Esophagus (tissue), 2 donors: Measurements from ENCODE around the gene TSKS. TPM values are rescaled to one million over a fixed set of nuclear protein-coding genes. Genes with fewer than 3 reads are reported as not detected.

Experiments
- H3K27ac ChIP-seq, 2 donors: one replicate each; pipeline ENCODE4 v1.5.1; 2013; ENCODE audit warnings: low read depth in 2 of 2, mild to moderate bottlenecking in 2 of 2, inconsistent platforms in 1 of 2, low read length in 1 of 2, moderate library complexity in 1 of 2
- H3K27me3 ChIP-seq, 2 donors: one replicate each; pipeline ENCODE4 v1.6.1; 2013; ENCODE audit warnings: low read length in 2 of 2, control low read depth in 1 of 2, mild to moderate bottlenecking in 1 of 2; ENCODE audit not compliant: insufficient read depth in 2 of 2, control insufficient read depth in 1 of 2
- H3K36me3 ChIP-seq, 2 donors: one replicate each; pipeline ENCODE4 v1.6.1; 2013; ENCODE audit warnings: low read length in 1 of 2; ENCODE audit not compliant: control insufficient read depth in 2 of 2, insufficient read depth in 2 of 2
- H3K4me1 ChIP-seq, 2 donors: one replicate each; pipeline ENCODE4 v1.6.1; 2013; ENCODE audit warnings: low read length in 1 of 2; ENCODE audit not compliant: control insufficient read depth in 2 of 2, insufficient read depth in 2 of 2
- H3K4me3 ChIP-seq, 2 donors: one replicate each; pipeline ENCODE4 v1.5.1; 2013; ENCODE audit warnings: low read length in 2 of 2, mild to moderate bottlenecking in 2 of 2, low read depth in 1 of 2, moderate library complexity in 1 of 2
- H3K9me3 ChIP-seq, 2 donors: one replicate each; pipeline ENCODE4 v1.6.1; 2013; ENCODE audit warnings: mild to moderate bottlenecking in 2 of 2, low read depth in 1 of 2, low read length in 1 of 2, moderate library complexity in 1 of 2; ENCODE audit not compliant: control insufficient read depth in 2 of 2, insufficient read depth in 1 of 2
- WGBS, 2 donors: extraction: QIAGEN DNeasy Blood & Tissue Kit; methylation state at CpG; one replicate each; pipeline ENCODE4 v1.1.7; 2013; 5-methylcytosine and 5-hydroxymethylcytosine counted together
- polyA plus RNA-seq, 2 donors: library from polyadenylated mRNA; stranded (reverse); fragments of 200-250 nt; gene quantifications; one replicate each; pipeline ENCODE4 v1.2.3, GENCODE V29; 2013
- donor health status: healthy with polysubstance abuse.
- donor health status: Bipolar disorder and iron deficiency.

Gene TSKS
- polyA plus RNA-seq, 2 donors: 0.06 to 0.55 TPM

DNA sequence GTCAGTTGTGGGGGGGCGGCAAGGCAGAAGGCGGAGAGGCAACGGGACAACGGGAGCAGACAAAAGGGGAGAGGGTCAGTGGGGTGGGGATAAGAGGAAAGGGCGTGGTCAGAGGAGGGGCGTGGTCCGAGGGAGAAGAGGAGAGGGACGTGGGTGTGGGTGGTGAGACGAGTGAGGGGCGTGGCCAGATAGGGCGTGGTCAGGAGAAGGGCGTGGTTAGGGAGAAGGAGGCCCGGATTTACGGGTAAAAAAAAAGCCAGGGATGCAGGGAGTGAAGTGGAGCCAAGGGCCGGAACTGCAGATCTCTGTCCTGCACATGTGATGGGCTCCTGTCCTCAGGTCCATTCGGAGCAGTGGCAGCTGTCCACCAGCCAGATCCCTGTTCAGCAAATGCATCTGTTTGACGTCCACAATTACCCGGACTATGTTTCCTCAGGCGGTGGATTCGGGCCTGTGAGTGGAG is 50.7 kb downstream of the TSKS start:
- WGBS, 2 donors: 60% methylated on average over 20 of the region's 20 CpGs
- H3K27ac ChIP-seq: no peak overlapping the region
- H3K36me3 ChIP-seq: no peaks in the 10 kb centered on the region
- H3K4me3 ChIP-seq: no peak overlapping the region
- H3K27me3 ChIP-seq: no peaks in the 10 kb centered on the region
- H3K9me3 ChIP-seq: peaks cover 0 to 3% of the 10 kb centered on the region in 2 donors
- H3K4me1 ChIP-seq: peaks cover 2 to 11% of the 10 kb centered on the region in 2 donors

DNA sequence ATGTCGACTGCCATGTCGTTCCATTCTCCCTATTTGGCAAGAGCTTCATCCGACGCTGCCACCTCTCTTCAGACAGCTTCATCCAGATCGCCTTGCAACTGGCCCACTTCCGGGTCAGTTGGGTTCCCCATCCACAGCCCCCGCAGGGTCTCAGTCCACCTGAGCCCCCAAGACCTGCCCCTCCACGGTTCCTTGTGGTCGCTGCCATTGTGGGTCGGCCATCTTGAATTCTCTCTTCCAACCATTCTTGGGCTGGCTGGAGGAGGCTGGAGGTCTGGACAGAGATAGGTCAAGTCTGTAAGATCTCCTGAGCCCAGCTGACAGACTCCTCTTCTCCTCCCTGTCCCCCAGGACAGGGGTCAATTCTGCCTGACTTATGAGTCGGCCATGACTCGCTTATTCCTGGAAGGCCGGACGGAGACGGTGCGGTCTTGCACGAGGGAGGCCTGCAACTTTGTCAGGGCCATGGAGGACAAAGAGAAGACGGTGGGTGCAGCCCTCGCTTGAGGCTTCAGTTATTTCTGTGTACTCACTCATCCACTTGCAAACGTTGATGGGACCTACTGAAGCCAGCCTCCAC is 52.6 kb downstream of the TSKS start:
- Histone ChIP-seq H3K9me3 (peaks cover 0 to 3% of the 10 kb centered on the region in 2 donors), H3K4me3 (no peak overlapping the region), H3K27me3 (no peaks in the 10 kb centered on the region), H3K27ac (no peak overlapping the region), H3K36me3 (no peaks in the 10 kb centered on the region), H3K4me1 (peaks cover 2 to 11% of the 10 kb centered on the region in 2 donors)
- 89 to 91% methylated on average over 20 of the region's 20 CpGs for WGBS, 2 donors

DNA sequence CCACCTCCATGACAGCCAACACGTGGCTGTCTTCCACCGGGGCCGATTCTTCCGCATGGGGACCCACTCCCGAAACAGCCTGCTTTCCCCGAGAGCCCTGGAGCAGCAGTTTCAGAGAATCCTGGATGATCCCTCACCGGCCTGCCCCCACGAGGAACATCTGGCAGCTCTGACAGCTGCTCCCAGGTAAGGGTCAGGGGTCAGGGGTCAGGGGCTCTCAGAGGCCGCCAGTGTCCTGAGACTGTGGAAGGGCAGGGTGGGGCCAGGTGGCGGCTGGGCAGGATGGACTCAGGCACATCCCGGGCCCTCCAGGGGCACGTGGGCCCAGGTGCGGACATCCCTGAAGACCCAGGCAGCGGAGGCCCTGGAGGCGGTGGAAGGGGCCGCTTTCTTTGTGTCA is 57.2 kb downstream of the TSKS start:
- Histone ChIP-seq H3K27ac (no peak overlapping the region), H3K27me3 (no peaks in the 10 kb centered on the region), H3K4me1 (peaks cover 0 to 2% of the 10 kb centered on the region in 2 donors), H3K9me3 (peaks cover 0 to 3% of the 10 kb centered on the region in 2 donors), H3K4me3 (no peak overlapping the region), H3K36me3 (no peaks in the 10 kb centered on the region)
- WGBS, 2 donors: 89 to 91% methylated on average over 16 of the region's 16 CpGs

DNA sequence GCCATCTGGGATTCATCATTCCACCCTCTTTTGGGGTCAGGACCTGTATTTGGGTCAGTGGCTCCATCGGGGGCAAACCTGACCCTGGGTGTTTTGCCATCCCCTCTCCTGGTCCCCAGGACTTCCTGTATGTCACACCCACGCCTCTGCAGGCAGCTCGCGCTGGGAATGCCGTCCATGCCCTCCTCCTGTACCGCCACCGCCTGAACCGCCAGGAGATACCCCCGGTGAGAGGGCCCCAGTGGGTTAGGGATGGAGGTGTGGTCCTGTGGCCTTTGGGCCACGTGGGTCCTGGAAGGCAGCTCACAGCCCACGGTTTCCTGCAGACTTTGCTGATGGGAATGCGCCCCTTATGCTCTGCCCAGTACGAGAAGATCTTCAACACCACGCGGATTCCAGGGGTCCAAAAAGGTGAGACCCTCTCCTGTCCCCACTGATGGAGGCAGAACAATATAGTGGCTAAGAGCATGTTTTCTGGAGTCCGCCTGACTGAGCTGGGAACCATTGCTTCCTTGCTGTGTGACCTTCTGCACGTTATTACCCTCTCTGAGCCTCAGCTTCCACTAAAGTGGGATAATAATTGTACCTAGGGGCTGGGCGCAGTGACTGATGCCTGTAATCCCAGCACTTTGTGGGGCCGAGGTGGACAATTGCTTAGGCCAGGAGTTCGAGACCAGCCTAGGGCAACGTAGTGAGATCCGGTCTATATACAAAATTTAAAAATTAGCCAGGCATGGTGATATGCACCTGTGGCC is 58.0 kb downstream of the TSKS start:
- Histone ChIP-seq H3K4me1 (peaks cover 0 to 2% of the 10 kb centered on the region in 2 donors), H3K27me3 (no peaks in the 10 kb centered on the region), H3K4me3 (no peak overlapping the region), H3K36me3 (no peaks in the 10 kb centered on the region), H3K9me3 (peaks cover 0 to 3% of the 10 kb centered on the region in 2 donors), H3K27ac (no peak overlapping the region)
- WGBS, 2 donors: 88 to 90% methylated on average over 22 of the region's 22 CpGs

DNA sequence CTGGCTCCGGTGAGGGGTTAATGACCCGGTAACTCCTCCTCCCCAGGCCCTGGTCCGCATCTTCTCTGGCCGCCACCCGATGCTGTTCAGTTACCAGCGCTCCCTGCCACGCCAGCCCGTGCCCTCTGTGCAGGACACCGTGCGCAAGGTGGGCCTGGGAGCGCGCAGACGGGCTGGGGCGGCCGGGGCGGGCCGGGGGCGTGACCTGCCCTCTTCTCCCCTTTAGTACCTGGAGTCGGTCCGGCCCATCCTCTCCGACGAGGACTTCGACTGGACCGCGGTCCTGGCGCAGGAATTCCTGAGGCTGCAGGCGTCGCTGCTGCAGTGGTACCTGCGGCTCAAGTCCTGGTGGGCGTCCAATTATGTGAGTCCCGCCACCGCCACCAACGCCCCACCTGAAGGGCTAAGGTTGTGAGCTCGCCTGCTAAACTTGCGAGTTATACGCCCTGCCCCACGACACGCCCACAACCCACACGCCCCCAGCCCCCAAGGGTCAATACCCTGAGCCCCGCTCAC is 61.8 kb downstream of the TSKS start:
- Histone ChIP-seq H3K9me3 (no peaks in the 10 kb centered on the region), H3K36me3 (no peaks in the 10 kb centered on the region), H3K27ac (no peak overlapping the region), H3K27me3 (no peaks in the 10 kb centered on the region), H3K4me3 (no peak overlapping the region), H3K4me1 (peaks cover 0 to 2% of the 10 kb centered on the region in 2 donors)
- WGBS, 2 donors: 54 to 55% methylated on average over 38 to 40 of the region's 40 CpGs

DNA sequence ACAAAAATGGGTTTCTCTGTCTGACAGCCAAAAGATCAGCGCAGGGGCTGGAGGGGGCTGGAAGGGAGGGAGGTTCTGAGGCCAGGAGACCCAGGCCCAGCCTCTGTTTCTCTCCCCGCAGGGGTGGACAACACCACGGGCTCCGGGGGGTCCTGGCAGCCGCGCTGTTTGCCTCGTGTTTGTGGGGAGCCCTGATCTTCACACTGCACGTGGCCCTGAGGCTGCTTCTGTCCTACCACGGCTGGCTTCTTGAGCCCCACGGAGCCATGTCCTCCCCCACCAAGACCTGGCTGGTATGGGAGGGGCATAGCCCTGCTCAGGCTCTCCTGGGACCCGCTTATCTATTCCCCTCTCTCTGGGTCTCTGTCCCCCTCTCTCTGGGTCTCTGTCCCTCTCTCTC is 62.5 kb downstream of the TSKS start:
- H3K27me3 ChIP-seq: no peaks in the 10 kb centered on the region
- H3K4me3 ChIP-seq: no peak overlapping the region
- no peaks in the 10 kb centered on the region for H3K36me3 ChIP-seq
- WGBS, 2 donors: 58 to 70% methylated on average over 11 of the region's 11 CpGs
- peaks cover 0 to 2% of the 10 kb centered on the region in 2 donors for H3K4me1 ChIP-seq
- H3K27ac ChIP-seq: no peak overlapping the region
- no peaks in the 10 kb centered on the region for H3K9me3 ChIP-seq

DNA sequence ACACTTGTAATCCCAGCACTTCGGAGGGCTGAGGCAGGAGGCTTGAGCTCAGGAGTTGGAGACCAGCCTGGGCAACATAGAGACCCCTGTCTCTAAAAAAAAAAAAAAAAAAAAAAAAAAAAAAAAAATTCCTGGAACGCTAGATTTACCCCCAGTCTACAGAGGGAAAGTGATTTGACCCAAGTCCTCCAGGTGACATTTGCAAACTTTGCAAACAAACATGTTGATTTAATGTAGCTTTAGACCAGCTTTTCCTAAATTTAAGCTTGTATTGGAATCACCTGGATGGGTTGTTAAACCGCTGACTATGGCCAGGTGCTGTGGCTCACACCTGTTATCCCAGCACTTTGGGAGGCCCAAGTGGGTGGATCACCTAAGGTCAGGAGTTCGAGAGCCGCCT is 63.7 kb downstream of the TSKS start:
- Histone ChIP-seq H3K27me3 (no peaks in the 10 kb centered on the region), H3K9me3 (no peaks in the 10 kb centered on the region), H3K4me1 (peaks cover 0 to 2% of the 10 kb centered on the region in 2 donors), H3K36me3 (no peaks in the 10 kb centered on the region), H3K4me3 (no peak overlapping the region), H3K27ac (no peak overlapping the region)
- 87 to 95% methylated on average over 5 of the region's 5 CpGs for WGBS, 2 donors

DNA sequence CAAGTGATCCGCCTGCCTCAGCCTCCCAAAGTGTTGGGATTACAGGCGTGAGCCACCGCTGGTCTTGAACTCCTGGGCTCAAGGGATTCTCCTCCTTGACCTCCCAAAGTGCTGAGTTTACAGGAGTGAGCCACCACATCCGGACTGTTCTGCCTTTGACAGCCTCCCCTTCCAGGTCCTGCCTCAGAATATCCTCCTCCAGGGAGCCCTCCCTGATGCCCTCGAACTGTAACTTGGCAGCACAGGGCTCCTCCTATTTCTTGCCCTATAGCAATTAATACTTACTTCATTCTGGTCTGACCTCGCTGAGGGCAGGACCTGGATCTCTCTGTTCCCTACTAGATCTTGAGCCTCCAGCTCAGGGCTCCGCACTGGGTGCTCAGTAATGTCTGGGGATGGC is 66.2 kb downstream of the TSKS start:
- no peaks in the 10 kb centered on the region for H3K27me3 ChIP-seq
- no peak overlapping the region for H3K4me3 ChIP-seq
- H3K9me3 ChIP-seq: no peaks in the 10 kb centered on the region
- no peak overlapping the region for H3K27ac ChIP-seq
- no peaks in the 10 kb centered on the region for H3K36me3 ChIP-seq
- H3K4me1 ChIP-seq: no peaks in the 10 kb centered on the region
- 87 to 95% methylated on average over 7 of the region's 7 CpGs for WGBS, 2 donors

DNA sequence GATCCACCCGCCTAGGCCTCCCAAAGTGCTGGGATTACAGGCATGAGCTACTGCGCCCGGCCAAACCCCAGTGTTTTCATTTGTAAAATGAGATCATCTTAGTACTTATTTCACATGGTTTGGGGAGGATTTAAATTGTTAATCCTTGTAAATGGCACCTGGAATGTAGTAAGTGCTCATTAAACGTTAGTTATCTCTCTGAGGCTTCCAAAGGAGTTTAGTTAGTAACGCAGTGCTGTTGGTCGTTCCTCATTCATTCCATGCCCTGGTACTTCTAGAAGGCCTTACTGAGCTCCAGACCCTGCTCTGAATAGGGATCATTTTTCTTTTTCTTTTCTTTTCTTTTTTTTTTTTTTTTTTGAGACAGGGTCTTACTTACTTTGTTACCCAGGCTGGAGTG is 67.0 kb downstream of the TSKS start:
- no peaks in the 10 kb centered on the region for H3K9me3 ChIP-seq
- H3K4me1 ChIP-seq: peaks cover 0 to 3% of the 10 kb centered on the region in 2 donors
- H3K27me3 ChIP-seq: no peaks in the 10 kb centered on the region
- no peak overlapping the region for H3K4me3 ChIP-seq
- H3K27ac ChIP-seq: no peak overlapping the region
- H3K36me3 ChIP-seq: no peaks in the 10 kb centered on the region
- 79 to 82% methylated on average over 6 of the region's 6 CpGs for WGBS, 2 donors
